ENCODE data around the gene LUC7L2. TPM values are rescaled to one million over a fixed set of nuclear protein-coding genes. Genes with fewer than 3 reads are reported as not detected.
A peak's percentile ranks its signal among the peaks of the same experiment; 100 is the strongest.

Gene LUC7L2
- total and polyA plus RNA-seq, 9 of the 15 experiments (the other 6 are each of a cell fraction or from before 2014, with no cell fraction given) = 56.1 to 207 (median 141) TPM

DNA sequence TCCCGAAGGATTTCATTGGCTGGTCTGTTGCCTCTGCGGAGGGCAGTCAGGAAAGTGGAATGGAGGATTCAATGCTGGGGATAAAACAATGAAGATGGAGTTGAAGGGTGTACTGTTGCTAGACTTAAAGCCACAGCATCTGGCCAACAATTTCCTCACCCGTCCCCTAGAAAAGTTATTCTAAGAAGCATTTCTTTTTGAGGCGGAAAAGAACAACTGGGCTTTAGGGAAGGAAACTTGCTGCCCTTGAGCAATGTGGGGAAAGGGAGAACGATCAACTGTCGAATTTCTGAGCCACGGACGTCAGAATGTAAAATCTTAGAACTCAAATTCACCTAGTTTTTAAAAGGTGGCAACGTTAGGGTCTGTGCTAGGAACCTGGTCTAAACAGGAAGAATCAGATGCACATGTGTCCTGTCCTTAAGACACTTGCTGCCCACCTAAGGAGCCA lies 17.9 kb upstream of the LUC7L2 start (continued):
- TF ChIP-seq, protein P1, sequence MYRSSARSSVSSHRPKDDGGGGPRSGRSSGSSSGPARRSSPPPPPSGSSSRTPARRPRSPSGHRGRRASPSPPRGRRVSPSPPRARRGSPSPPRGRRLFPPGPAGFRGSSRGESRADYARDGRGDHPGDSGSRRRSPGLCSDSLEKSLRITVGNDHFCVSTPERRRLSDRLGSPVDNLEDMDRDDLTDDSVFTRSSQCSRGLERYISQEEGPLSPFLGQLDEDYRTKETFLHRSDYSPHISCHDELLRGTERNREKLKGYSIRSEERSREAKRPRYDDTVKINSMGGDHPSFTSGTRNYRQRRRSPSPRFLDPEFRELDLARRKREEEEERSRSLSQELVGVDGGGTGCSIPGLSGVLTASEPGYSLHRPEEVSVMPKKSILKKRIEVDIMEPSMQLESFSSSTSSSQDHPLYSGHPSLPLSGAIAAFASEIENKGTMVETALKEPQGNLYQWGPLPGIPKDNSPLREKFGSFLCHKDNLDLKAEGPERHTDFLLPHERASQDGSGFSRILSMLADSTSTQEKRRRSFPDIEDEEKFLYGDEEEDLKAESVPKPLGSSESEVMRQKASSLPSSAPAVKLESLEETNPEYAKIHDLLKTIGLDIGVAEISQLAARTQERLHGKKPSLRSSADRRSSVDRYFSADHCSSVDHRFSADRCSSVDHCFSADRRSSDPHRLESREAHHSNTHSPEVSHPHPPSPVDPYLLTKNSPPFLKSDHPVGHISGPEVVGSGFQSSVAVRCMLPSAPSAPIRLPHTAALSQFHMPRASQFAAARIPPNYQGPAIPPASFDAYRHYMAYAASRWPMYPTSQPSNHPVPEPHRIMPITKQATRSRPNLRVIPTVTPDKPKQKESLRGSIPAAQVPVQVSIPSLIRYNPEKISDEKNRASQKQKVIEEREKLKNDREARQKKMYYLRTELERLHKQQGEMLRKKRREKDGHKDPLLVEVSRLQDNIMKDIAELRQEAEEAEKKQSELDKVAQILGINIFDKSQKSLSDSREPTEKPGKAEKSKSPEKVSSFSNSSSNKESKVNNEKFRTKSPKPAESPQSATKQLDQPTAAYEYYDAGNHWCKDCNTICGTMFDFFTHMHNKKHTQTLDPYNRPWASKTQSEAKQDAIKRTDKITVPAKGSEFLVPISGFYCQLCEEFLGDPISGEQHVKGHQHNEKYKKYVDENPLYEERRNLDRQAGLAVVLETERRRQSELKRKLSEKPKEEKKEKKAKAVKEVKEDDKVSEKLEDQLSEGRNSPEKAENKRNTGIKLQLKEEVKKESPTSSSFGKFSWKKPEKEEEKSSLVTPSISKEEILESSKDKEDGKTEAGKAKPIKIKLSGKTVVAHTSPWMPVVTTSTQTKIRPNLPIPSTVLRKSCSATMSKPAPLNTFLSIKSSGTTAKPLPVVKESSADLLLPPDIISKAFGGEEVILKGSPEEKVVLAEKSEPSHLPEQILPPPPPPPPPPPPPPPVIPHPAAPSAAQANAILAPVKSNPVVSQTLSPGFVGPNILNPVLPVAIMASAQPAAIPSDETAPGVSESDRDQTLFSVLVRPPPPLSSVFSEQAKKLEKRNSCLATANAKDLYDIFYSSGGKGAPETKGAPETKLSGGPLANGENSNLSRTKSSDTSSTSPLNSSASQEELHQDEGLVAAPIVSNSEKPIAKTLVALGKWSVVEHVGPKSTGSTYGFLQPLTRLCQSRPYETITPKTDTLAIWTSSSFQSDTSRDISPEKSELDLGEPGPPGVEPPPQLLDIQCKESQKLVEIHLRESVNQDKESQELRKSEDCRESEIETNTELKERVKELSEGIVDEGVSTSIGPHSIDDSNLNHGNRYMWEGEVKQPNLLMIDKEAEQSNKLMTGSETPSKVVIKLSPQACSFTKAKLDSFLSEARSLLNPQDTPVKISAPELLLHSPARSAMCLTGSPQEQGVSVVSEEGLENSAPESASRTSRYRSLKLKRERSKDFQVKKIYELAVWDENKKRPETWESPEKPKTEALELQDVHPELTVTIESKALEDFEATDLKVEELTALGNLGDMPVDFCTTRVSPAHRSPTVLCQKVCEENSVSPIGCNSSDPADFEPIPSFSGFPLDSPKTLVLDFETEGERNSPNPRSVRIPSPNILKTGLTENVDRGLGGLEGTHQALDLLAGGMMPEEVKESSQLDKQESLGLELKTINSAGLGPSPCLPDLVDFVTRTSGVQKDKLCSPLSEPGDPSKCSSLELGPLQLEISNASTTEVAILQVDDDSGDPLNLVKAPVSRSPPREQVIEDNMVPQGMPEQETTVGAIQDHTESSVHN (IDR thresholded peaks at IDR 0.05; ENCODE audit: borderline replicate concordance in 1 of 2, low read depth in 1 of 2) = no peak
- TF ChIP-seq, protein P2, sequence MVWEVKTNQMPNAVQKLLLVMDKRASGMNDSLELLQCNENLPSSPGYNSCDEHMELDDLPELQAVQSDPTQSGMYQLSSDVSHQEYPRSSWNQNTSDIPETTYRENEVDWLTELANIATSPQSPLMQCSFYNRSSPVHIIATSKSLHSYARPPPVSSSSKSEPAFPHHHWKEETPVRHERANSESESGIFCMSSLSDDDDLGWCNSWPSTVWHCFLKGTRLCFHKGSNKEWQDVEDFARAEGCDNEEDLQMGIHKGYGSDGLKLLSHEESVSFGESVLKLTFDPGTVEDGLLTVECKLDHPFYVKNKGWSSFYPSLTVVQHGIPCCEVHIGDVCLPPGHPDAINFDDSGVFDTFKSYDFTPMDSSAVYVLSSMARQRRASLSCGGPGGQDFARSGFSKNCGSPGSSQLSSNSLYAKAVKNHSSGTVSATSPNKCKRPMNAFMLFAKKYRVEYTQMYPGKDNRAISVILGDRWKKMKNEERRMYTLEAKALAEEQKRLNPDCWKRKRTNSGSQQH (CRISPR knock-in tag; IDR thresholded peaks at IDR 0.05) = peak; percentile 39; the same call in 1 of the 2 replicates
- TF ChIP-seq CREM (IDR thresholded peaks at IDR 0.05; ENCODE audit: low read depth) (no peak), ZSCAN32 (CRISPR knock-in tag; IDR thresholded peaks at IDR 0.05) (no peak; the same call in 1 of the 2 replicates), KAT8 (IDR thresholded peaks at IDR 0.05; ENCODE audit: low read depth) (peak; percentile 12; the same call in 1 of the 2 replicates), POLR3A (IDR thresholded peaks at IDR 0.05; ENCODE audit: borderline replicate concordance, extremely low read depth, insufficient read depth, insufficient read length) (no peak), KDM1A (IDR thresholded peaks at IDR 0.05) (peak; percentile 5 to 45; a peak in 2 of 4 replicates), FOXA3 (CRISPR knock-in tag; conservative IDR thresholded peaks at IDR 0.05 in 1 of 2, IDR thresholded peaks at IDR 0.05 in 1 of 2) (no peak), FOXP1 (CRISPR knock-in tag; IDR thresholded peaks at IDR 0.05) (no peak), ELF2 (CRISPR knock-in tag; IDR thresholded peaks at IDR 0.05) (no peak), MTF1 (CRISPR knock-in tag; IDR thresholded peaks at IDR 0.05; ENCODE audit: borderline replicate concordance) (no peak)
- TF ChIP-seq, protein P3, sequence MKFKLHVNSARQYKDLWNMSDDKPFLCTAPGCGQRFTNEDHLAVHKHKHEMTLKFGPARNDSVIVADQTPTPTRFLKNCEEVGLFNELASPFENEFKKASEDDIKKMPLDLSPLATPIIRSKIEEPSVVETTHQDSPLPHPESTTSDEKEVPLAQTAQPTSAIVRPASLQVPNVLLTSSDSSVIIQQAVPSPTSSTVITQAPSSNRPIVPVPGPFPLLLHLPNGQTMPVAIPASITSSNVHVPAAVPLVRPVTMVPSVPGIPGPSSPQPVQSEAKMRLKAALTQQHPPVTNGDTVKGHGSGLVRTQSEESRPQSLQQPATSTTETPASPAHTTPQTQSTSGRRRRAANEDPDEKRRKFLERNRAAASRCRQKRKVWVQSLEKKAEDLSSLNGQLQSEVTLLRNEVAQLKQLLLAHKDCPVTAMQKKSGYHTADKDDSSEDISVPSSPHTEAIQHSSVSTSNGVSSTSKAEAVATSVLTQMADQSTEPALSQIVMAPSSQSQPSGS (CRISPR knock-in tag; IDR thresholded peaks at IDR 0.05) = no peak
- TF ChIP-seq, protein P4, sequence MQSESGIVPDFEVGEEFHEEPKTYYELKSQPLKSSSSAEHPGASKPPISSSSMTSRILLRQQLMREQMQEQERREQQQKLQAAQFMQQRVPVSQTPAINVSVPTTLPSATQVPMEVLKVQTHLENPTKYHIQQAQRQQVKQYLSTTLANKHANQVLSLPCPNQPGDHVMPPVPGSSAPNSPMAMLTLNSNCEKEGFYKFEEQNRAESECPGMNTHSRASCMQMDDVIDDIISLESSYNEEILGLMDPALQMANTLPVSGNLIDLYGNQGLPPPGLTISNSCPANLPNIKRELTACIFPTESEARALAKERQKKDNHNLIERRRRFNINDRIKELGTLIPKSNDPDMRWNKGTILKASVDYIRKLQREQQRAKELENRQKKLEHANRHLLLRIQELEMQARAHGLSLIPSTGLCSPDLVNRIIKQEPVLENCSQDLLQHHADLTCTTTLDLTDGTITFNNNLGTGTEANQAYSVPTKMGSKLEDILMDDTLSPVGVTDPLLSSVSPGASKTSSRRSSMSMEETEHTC (IDR thresholded peaks at IDR 0.05) = no peak
- TF ChIP-seq, protein P5, sequence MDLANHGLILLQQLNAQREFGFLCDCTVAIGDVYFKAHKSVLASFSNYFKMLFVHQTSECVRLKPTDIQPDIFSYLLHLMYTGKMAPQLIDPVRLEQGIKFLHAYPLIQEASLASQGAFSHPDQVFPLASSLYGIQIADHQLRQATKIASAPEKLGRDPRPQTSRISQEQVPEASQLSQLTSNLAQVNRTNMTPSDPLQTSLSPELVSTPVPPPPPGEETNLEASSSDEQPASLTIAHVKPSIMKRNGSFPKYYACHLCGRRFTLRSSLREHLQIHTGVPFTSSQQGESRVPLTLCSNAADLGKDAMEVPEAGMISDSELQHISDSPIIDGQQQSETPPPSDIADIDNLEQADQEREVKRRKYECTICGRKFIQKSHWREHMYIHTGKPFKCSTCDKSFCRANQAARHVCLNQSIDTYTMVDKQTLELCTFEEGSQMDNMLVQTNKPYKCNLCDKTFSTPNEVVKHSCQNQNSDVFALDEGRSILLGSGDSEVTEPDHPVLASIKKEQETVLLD (IDR thresholded peaks at IDR 0.05) = no peak
